PFSK-1 (cell line): ENCODE results near the gene CNTFR.

Experiments
- FOXP2 ChIP-seq: optimal IDR thresholded peaks from 2 replicates; pipeline ENCODE3; 2011; ENCODE audit warnings: borderline replicate concordance, control low read depth, inconsistent platforms; ENCODE audit not compliant: insufficient read depth; ENCODE audit errors: extremely low read length, extremely low read depth
- POLR2AphosphoS5 ChIP-seq: IDR thresholded peaks from 2 replicates; pipeline ENCODE4 v1.6.1; 2012; ENCODE audit warnings: low read depth, mild to moderate bottlenecking, control low read depth, low read length, moderate library complexity
- REST ChIP-seq, 2 experiments: IDR thresholded peaks; 2 replicates each; pipeline versions ENCODE4 v1.6.1 to v1.8.0; 2011 to 2012; ENCODE audit warnings: low read depth in 2 of 2, low read length in 2 of 2, control low read depth in 1 of 2, inconsistent platforms in 1 of 2, mild to moderate bottlenecking in 1 of 2, moderate library complexity in 1 of 2; ENCODE audit not compliant: insufficient read depth in 1 of 2
- SIN3A ChIP-seq: IDR thresholded peaks from 2 replicates; pipeline ENCODE4 v1.6.1; 2012; ENCODE audit warnings: mild to moderate bottlenecking, low read length, moderate library complexity, borderline replicate concordance; ENCODE audit not compliant: insufficient read depth
- TAF1 ChIP-seq: IDR thresholded peaks from 2 replicates; pipeline ENCODE4 v1.6.1; 2012; ENCODE audit warnings: low read length, control low read depth, borderline replicate concordance; ENCODE audit not compliant: insufficient read depth

Gene CNTFR

GRCh38 chr9:34559624-34560455 is 29.7 kb downstream of the CNTFR start:
- TF ChIP-seq REST (IDR thresholded peaks at IDR 0.05; ENCODE audit: insufficient read depth in 1 of 2, low read depth in 2 of 2, low read length in 2 of 2) (no peak), TAF1 (no peak), FOXP2 (no peak), POLR2AphosphoS5 (no peak), SIN3A (no peak)

- TF ChIP-seq FOXP2 = no peak
- no peak for TF ChIP-seq POLR2AphosphoS5
- no peak for TF ChIP-seq REST (IDR thresholded peaks at IDR 0.05; ENCODE audit: insufficient read depth in 1 of 2, low read depth in 2 of 2, low read length in 2 of 2)
- no peak for TF ChIP-seq SIN3A
- no peak for TF ChIP-seq TAF1
Observed at GRCh38 chr9:34558919-34559623, 30.5 kb downstream of the CNTFR start.

- TF ChIP-seq TAF1 = no peak
- TF ChIP-seq SIN3A = no peak
- no peak for TF ChIP-seq REST (IDR thresholded peaks at IDR 0.05; ENCODE audit: insufficient read depth in 1 of 2, low read depth in 2 of 2, low read length in 2 of 2)
- TF ChIP-seq FOXP2 = no peak
- TF ChIP-seq POLR2AphosphoS5 = no peak
Observed at GRCh38 chr9:34558364-34558763, 31.2 kb downstream of the CNTFR start.

- TF ChIP-seq FOXP2 (no peak), TAF1 (no peak), SIN3A (no peak), REST (IDR thresholded peaks at IDR 0.05; ENCODE audit: insufficient read depth in 1 of 2, low read depth in 2 of 2, low read length in 2 of 2) (no peak), POLR2AphosphoS5 (no peak)
Observed at GRCh38 chr9:34557426-34558321, 31.9 kb downstream of the CNTFR start.
